ENCODE results near the gene TLE7.

Gene TLE7

DNA sequence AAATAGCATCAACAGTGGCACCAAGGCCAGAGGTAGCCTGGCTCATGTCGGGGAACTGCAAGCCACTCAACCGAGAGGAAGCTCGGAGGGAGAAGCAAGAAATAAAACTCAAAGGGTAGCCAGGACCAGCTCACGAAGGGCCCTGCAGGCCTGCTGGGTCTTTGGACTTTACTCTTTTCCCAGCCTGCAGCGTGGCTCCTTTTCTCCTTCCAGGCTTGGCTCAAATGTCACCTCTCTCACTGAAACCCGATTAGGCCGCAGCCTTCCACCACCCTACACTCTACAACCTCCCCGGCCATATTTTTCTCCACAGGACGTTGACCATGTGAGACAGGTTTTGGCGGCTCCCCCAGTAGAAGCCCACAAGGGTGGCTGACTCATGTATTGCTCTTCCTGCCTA is 45.3 kb downstream of the TLE7 start:
- no peak for TF ChIP-seq IKZF3 (tag by site-specific recombination; IDR thresholded peaks at IDR 0.05)
- TF ChIP-seq ZNF302 (tag by site-specific recombination; IDR thresholded peaks at IDR 0.05; ENCODE audit: low read depth): no peak
- TF ChIP-seq, protein P1, sequence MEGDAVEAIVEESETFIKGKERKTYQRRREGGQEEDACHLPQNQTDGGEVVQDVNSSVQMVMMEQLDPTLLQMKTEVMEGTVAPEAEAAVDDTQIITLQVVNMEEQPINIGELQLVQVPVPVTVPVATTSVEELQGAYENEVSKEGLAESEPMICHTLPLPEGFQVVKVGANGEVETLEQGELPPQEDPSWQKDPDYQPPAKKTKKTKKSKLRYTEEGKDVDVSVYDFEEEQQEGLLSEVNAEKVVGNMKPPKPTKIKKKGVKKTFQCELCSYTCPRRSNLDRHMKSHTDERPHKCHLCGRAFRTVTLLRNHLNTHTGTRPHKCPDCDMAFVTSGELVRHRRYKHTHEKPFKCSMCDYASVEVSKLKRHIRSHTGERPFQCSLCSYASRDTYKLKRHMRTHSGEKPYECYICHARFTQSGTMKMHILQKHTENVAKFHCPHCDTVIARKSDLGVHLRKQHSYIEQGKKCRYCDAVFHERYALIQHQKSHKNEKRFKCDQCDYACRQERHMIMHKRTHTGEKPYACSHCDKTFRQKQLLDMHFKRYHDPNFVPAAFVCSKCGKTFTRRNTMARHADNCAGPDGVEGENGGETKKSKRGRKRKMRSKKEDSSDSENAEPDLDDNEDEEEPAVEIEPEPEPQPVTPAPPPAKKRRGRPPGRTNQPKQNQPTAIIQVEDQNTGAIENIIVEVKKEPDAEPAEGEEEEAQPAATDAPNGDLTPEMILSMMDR (tag by site-specific recombination; IDR thresholded peaks at IDR 0.05): no peak
- TF ChIP-seq GLIS1 (tag by site-specific recombination; IDR thresholded peaks at IDR 0.05): no peak
- no peak for TF ChIP-seq ZNF701 (tag by site-specific recombination; IDR thresholded peaks at IDR 0.05)
- TF ChIP-seq, protein P2, sequence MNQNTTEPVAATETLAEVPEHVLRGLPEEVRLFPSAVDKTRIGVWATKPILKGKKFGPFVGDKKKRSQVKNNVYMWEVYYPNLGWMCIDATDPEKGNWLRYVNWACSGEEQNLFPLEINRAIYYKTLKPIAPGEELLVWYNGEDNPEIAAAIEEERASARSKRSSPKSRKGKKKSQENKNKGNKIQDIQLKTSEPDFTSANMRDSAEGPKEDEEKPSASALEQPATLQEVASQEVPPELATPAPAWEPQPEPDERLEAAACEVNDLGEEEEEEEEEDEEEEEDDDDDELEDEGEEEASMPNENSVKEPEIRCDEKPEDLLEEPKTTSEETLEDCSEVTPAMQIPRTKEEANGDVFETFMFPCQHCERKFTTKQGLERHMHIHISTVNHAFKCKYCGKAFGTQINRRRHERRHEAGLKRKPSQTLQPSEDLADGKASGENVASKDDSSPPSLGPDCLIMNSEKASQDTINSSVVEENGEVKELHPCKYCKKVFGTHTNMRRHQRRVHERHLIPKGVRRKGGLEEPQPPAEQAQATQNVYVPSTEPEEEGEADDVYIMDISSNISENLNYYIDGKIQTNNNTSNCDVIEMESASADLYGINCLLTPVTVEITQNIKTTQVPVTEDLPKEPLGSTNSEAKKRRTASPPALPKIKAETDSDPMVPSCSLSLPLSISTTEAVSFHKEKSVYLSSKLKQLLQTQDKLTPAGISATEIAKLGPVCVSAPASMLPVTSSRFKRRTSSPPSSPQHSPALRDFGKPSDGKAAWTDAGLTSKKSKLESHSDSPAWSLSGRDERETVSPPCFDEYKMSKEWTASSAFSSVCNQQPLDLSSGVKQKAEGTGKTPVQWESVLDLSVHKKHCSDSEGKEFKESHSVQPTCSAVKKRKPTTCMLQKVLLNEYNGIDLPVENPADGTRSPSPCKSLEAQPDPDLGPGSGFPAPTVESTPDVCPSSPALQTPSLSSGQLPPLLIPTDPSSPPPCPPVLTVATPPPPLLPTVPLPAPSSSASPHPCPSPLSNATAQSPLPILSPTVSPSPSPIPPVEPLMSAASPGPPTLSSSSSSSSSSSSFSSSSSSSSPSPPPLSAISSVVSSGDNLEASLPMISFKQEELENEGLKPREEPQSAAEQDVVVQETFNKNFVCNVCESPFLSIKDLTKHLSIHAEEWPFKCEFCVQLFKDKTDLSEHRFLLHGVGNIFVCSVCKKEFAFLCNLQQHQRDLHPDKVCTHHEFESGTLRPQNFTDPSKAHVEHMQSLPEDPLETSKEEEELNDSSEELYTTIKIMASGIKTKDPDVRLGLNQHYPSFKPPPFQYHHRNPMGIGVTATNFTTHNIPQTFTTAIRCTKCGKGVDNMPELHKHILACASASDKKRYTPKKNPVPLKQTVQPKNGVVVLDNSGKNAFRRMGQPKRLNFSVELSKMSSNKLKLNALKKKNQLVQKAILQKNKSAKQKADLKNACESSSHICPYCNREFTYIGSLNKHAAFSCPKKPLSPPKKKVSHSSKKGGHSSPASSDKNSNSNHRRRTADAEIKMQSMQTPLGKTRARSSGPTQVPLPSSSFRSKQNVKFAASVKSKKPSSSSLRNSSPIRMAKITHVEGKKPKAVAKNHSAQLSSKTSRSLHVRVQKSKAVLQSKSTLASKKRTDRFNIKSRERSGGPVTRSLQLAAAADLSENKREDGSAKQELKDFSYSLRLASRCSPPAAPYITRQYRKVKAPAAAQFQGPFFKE (tag by site-specific recombination; IDR thresholded peaks at IDR 0.05; ENCODE audit: borderline replicate concordance): no peak
- no peak for TF ChIP-seq HOXA7 (CRISPR knock-in tag; IDR thresholded peaks at IDR 0.05; ENCODE audit: borderline replicate concordance)
- no peak for TF ChIP-seq ZNF202 (tag by site-specific recombination; IDR thresholded peaks at IDR 0.05; ENCODE audit: borderline replicate concordance)
- ChIA-PET CTCF (no interaction called here), POLR2A (no interaction called here)
- Histone ChIP-seq H3K9me3 (ENCODE audit: control insufficient read depth, insufficient read depth, low read depth, low read length) (no peaks in the 10 kb centered on the region), H3K4me1 (ENCODE audit: control insufficient read depth, insufficient read depth, low read length) (no peaks in the 10 kb centered on the region), H3K27ac (ENCODE audit: extremely low read depth, low read depth, low read length) (no peak overlapping the region), H3K4me3 (ENCODE audit: low read depth, low read length) (no peak overlapping the region), H3K36me3 (ENCODE audit: control insufficient read depth in 2 of 2, insufficient read depth in 1 of 2, low read length in 2 of 2) (no peaks in the 10 kb centered on the region)

DNA sequence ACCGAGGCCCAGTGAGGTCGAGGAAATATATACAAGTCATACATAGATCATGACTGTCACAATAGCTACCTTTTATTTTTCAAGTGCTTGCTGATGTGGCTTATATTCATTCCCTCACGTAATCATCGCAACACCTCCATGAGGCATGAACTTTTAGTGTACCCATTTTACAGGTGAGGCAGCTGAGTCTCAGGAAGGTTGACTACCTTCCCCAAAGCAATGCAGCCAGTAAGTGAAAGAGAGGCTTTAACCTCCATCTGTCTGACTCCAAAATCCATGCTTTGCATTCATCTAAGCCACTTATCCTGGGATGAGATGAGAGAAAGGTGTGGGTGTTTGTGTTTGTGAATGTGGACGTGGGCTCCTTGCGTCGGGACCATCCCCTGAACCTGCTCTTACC is 52.5 kb downstream of the TLE7 start:
- ChIA-PET POLR2A (no interaction called here), CTCF (interaction anchor here (0.6 to 1.5 kb wide), 3 partner anchors 24 to 336 kb away, joined by 3 to 5 read pairs (median 3); no protein-coding TSS in a partner anchor)
- H3K4me3 ChIP-seq (ENCODE audit: low read depth, low read length): no peak overlapping the region
- no peaks in the 10 kb centered on the region for H3K36me3 ChIP-seq (ENCODE audit: control insufficient read depth in 2 of 2, insufficient read depth in 1 of 2, low read length in 2 of 2)
- no peaks in the 10 kb centered on the region for H3K4me1 ChIP-seq (ENCODE audit: control insufficient read depth, insufficient read depth, low read length)
- H3K9me3 ChIP-seq (ENCODE audit: control insufficient read depth, insufficient read depth, low read depth, low read length): no peaks in the 10 kb centered on the region
- H3K27ac ChIP-seq (ENCODE audit: extremely low read depth, low read depth, low read length): no peak overlapping the region
- no peak for TF ChIP-seq YY2 (tag by site-specific recombination; IDR thresholded peaks at IDR 0.05)
- TF ChIP-seq KLF8 (tag by site-specific recombination; IDR thresholded peaks at IDR 0.05): no peak
- TF ChIP-seq ZNF785 (tag by site-specific recombination; IDR thresholded peaks at IDR 0.05): no peak
- TF ChIP-seq, protein P3, sequence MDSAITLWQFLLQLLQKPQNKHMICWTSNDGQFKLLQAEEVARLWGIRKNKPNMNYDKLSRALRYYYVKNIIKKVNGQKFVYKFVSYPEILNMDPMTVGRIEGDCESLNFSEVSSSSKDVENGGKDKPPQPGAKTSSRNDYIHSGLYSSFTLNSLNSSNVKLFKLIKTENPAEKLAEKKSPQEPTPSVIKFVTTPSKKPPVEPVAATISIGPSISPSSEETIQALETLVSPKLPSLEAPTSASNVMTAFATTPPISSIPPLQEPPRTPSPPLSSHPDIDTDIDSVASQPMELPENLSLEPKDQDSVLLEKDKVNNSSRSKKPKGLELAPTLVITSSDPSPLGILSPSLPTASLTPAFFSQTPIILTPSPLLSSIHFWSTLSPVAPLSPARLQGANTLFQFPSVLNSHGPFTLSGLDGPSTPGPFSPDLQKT (IDR thresholded peaks at IDR 0.05; ENCODE audit: borderline replicate concordance, low read depth, low read length): no peak
- TF ChIP-seq ZNF610 (tag by site-specific recombination; IDR thresholded peaks at IDR 0.05; ENCODE audit: borderline replicate concordance): no peak
- TF ChIP-seq, protein P4, sequence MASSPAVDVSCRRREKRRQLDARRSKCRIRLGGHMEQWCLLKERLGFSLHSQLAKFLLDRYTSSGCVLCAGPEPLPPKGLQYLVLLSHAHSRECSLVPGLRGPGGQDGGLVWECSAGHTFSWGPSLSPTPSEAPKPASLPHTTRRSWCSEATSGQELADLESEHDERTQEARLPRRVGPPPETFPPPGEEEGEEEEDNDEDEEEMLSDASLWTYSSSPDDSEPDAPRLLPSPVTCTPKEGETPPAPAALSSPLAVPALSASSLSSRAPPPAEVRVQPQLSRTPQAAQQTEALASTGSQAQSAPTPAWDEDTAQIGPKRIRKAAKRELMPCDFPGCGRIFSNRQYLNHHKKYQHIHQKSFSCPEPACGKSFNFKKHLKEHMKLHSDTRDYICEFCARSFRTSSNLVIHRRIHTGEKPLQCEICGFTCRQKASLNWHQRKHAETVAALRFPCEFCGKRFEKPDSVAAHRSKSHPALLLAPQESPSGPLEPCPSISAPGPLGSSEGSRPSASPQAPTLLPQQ (tag by site-specific recombination; IDR thresholded peaks at IDR 0.05): no peak
- TF ChIP-seq, protein P5, sequence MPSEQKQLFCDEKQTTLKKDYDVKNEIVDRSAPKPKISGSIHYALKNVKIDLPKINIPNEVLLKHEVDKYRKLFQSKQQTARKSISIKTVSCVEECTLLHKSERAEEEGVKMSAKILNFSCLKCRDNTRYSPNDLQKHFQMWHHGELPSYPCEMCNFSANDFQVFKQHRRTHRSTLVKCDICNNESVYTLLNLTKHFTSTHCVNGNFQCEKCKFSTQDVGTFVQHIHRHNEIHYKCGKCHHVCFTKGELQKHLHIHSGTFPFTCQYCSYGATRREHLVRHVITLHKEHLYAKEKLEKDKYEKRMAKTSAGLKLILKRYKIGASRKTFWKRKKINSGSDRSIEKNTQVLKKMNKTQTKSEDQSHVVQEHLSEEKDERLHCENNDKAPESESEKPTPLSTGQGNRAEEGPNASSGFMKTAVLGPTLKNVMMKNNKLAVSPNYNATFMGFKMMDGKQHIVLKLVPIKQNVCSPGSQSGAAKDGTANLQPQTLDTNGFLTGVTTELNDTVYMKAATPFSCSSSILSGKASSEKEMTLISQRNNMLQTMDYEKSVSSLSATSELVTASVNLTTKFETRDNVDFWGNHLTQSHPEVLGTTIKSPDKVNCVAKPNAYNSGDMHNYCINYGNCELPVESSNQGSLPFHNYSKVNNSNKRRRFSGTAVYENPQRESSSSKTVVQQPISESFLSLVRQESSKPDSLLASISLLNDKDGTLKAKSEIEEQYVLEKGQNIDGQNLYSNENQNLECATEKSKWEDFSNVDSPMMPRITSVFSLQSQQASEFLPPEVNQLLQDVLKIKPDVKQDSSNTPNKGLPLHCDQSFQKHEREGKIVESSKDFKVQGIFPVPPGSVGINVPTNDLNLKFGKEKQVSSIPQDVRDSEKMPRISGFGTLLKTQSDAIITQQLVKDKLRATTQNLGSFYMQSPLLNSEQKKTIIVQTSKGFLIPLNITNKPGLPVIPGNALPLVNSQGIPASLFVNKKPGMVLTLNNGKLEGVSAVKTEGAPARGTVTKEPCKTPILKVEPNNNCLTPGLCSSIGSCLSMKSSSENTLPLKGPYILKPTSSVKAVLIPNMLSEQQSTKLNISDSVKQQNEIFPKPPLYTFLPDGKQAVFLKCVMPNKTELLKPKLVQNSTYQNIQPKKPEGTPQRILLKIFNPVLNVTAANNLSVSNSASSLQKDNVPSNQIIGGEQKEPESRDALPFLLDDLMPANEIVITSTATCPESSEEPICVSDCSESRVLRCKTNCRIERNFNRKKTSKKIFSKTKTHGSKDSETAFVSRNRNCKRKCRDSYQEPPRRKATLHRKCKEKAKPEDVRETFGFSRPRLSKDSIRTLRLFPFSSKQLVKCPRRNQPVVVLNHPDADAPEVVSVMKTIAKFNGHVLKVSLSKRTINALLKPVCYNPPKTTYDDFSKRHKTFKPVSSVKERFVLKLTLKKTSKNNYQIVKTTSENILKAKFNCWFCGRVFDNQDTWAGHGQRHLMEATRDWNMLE (tag by site-specific recombination; conservative IDR thresholded peaks at IDR 0.05; ENCODE audit: low read depth): no peak
- TF ChIP-seq, protein P6, sequence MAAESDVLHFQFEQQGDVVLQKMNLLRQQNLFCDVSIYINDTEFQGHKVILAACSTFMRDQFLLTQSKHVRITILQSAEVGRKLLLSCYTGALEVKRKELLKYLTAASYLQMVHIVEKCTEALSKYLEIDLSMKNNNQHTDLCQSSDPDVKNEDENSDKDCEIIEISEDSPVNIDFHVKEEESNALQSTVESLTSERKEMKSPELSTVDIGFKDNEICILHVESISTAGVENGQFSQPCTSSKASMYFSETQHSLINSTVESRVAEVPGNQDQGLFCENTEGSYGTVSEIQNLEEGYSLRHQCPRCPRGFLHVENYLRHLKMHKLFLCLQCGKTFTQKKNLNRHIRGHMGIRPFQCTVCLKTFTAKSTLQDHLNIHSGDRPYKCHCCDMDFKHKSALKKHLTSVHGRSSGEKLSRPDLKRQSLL (tag by site-specific recombination; IDR thresholded peaks at IDR 0.05): no peak
- TF ChIP-seq ZNF324 (tag by site-specific recombination; IDR thresholded peaks at IDR 0.05): no peak
- no peak for TF ChIP-seq ZNF560 (tag by site-specific recombination; IDR thresholded peaks at IDR 0.05; ENCODE audit: borderline replicate concordance)
- no peak for TF ChIP-seq ZBTB1 (tag by site-specific recombination; IDR thresholded peaks at IDR 0.05)

All from HEK293 (cell line).